ENCODE results near the gene BHLHE23.

BHLHE23 gene

GRCh38 chr20:62972845-62973745 is 33.7 kb downstream of the BHLHE23 start:
- DNase-seq (ENCODE audit: low spot score), result no peak

GRCh38 chr20:62971950-62972844 is 34.6 kb downstream of the BHLHE23 start:
- DNase-seq (ENCODE audit: low spot score), result peak; percentile 97

- DNase-seq (ENCODE audit: low spot score), result no peak
These were observed 35.4 kb downstream of the BHLHE23 start for GRCh38 chr20:62971211-62971949.

GRCh38 chr20:62970307-62971210 is 36.2 kb downstream of the BHLHE23 start:
- no peak for DNase-seq (ENCODE audit: low spot score)

GRCh38 chr20:62969939-62970306 is 36.8 kb downstream of the BHLHE23 start:
- no peak for DNase-seq (ENCODE audit: low spot score)

- no peak for DNase-seq (ENCODE audit: low spot score)
These were observed 37.5 kb downstream of the BHLHE23 start for GRCh38 chr20:62969179-62969760.

- no peak for DNase-seq (ENCODE audit: low spot score)
These were observed 38.2 kb downstream of the BHLHE23 start for GRCh38 chr20:62968378-62969178.

- DNase-seq (ENCODE audit: low spot score), result no peak
These were observed 39.0 kb downstream of the BHLHE23 start for GRCh38 chr20:62967628-62968351.

- no peak for DNase-seq (ENCODE audit: low spot score)
These were observed 39.6 kb downstream of the BHLHE23 start for GRCh38 chr20:62967149-62967501.

- no peak for DNase-seq (ENCODE audit: low spot score)
These were observed 40.3 kb downstream of the BHLHE23 start for GRCh38 chr20:62966212-62967148.

- no peak for DNase-seq (ENCODE audit: low spot score)
These were observed 41.4 kb downstream of the BHLHE23 start for GRCh38 chr20:62965363-62965771.

- DNase-seq (ENCODE audit: low spot score), result no peak
These were observed 42.1 kb downstream of the BHLHE23 start for GRCh38 chr20:62964700-62965099.

GRCh38 chr20:62963614-62964397 is 43.0 kb downstream of the BHLHE23 start:
- DNase-seq (ENCODE audit: low spot score), result no peak

- DNase-seq (ENCODE audit: low spot score), result no peak
These were observed 43.7 kb downstream of the BHLHE23 start for GRCh38 chr20:62962891-62963613.

GRCh38 chr20:62962221-62962879 is 44.4 kb downstream of the BHLHE23 start:
- no peak for DNase-seq (ENCODE audit: low spot score)

- no peak for DNase-seq (ENCODE audit: low spot score)
These were observed 45.0 kb downstream of the BHLHE23 start for GRCh38 chr20:62961799-62962198.

Measured in AG08396 (cell line).